ENCODE measurements around the gene LINGO4. TPM values are rescaled to one million over a fixed set of nuclear protein-coding genes. Genes with fewer than 3 reads are reported as not detected.

The LINGO4 gene
- total and polyA plus RNA-seq, 8 donors: 0.06 to 0.63 (median 0.12) TPM; not detected in 2

- intact Hi-C loops (cut with DNase I): no loop called here
- Histone ChIP-seq H3K9me3 (no peaks in the 10 kb centered on the region), H3K27ac (no peak overlapping the region), H3K36me3 (no peaks in the 10 kb centered on the region), H3K4me3 (no peak overlapping the region), H3K27me3 (no peaks in the 10 kb centered on the region), H3K4me1 (peaks cover 3 to 57% of the 10 kb centered on the region in 2 donors)
- ATAC-seq: no peak
- no peak for DNase-seq
- TF ChIP-seq, protein P1, sequence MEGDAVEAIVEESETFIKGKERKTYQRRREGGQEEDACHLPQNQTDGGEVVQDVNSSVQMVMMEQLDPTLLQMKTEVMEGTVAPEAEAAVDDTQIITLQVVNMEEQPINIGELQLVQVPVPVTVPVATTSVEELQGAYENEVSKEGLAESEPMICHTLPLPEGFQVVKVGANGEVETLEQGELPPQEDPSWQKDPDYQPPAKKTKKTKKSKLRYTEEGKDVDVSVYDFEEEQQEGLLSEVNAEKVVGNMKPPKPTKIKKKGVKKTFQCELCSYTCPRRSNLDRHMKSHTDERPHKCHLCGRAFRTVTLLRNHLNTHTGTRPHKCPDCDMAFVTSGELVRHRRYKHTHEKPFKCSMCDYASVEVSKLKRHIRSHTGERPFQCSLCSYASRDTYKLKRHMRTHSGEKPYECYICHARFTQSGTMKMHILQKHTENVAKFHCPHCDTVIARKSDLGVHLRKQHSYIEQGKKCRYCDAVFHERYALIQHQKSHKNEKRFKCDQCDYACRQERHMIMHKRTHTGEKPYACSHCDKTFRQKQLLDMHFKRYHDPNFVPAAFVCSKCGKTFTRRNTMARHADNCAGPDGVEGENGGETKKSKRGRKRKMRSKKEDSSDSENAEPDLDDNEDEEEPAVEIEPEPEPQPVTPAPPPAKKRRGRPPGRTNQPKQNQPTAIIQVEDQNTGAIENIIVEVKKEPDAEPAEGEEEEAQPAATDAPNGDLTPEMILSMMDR (IDR thresholded peaks at IDR 0.05): no peak
Observed at GRCh38 chr1:151830055-151830454, 24.8 kb upstream of the LINGO4 start.

GRCh38 chr1:151829352-151830046 is 24.3 kb upstream of the LINGO4 start:
- Histone ChIP-seq H3K9me3 (no peaks in the 10 kb centered on the region), H3K27ac (peak overlapping the region in 1 of 2 donors; percentile 8), H3K36me3 (no peaks in the 10 kb centered on the region), H3K4me3 (no peak overlapping the region), H3K4me1 (peaks cover 3 to 54% of the 10 kb centered on the region in 2 donors), H3K27me3 (no peaks in the 10 kb centered on the region)
- intact Hi-C loops (cut with DNase I): no loop called here
- ATAC-seq: no peak
- no peak for DNase-seq
- TF ChIP-seq, protein P1 (IDR thresholded peaks at IDR 0.05): no peak

DNA sequence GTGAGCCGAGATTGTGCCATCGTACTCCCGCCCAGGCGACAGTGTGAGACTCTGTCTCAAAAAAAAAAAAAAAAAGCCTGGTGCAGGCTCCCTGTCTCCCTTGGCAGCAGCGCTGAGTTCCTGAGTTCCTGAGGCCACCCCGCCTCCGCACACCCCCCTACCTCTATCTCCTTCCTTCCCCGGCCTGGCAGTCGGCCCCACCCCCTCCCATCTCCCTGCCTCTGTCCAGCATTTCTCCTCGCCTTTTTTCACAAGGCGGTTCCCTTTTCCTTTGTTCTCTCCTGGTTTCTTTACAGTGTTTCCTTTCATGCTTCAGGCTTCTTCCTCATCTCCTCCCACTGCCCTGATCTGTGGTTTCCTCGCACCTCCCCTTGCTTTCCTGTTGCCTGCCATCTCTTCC is 23.7 kb upstream of the LINGO4 start:
- no peaks in the 10 kb centered on the region for H3K9me3 ChIP-seq
- ATAC-seq: no peak
- peak in 2 of 4 donors; percentile 48 to 60 for DNase-seq
- no peaks in the 10 kb centered on the region for H3K36me3 ChIP-seq
- H3K27me3 ChIP-seq: no peaks in the 10 kb centered on the region
- H3K4me1 ChIP-seq: peaks cover 3 to 48% of the 10 kb centered on the region in 2 donors
- H3K4me3 ChIP-seq: no peak overlapping the region
- H3K27ac ChIP-seq: peak overlapping the region in 1 of 2 donors; percentile 8
- TF ChIP-seq, protein P1 (IDR thresholded peaks at IDR 0.05): no peak
- intact Hi-C loops (cut with DNase I): no loop called here

- H3K27ac ChIP-seq: no peak overlapping the region
- ATAC-seq: no peak
- intact Hi-C loops (cut with DNase I): no loop called here
Observed at GRCh38 chr1:151827853-151828252, 22.6 kb upstream of the LINGO4 start.

More at GRCh38 chr1:151827853-151828252, 22.6 kb upstream of the LINGO4 start:
- no peaks in the 10 kb centered on the region for H3K36me3 ChIP-seq
- no peak overlapping the region for H3K4me3 ChIP-seq
- no peaks in the 10 kb centered on the region for H3K9me3 ChIP-seq
- H3K4me1 ChIP-seq: peaks cover 3 to 39% of the 10 kb centered on the region in 2 donors
- no peak for DNase-seq
- H3K27me3 ChIP-seq: no peaks in the 10 kb centered on the region
- TF ChIP-seq, protein P1 (IDR thresholded peaks at IDR 0.05): no peak
